H1 (cell line): Measurements from ENCODE around the gene UVSSA. TPM values are rescaled to one million over a fixed set of nuclear protein-coding genes. Genes with fewer than 3 reads are reported as not detected.
A peak's percentile ranks its signal among the peaks of the same experiment; 100 is the strongest.

Source experiments
- CTCF ChIA-PET: fragments of 300-600 bp; sonication (Branson Sonifier 250); formaldehyde crosslinking; loops from one replicate; lab custom pipeline; 2021; ENCODE audit not compliant: partially characterized antibody; lab: Charles Lee
- POLR2A ChIA-PET: fragments of 300-600 bp; sonication (Branson Sonifier 250); formaldehyde crosslinking; loops from one replicate; lab custom pipeline; 2021; ENCODE audit warnings: inconsistent platforms; ENCODE audit not compliant: partially characterized antibody; lab: Charles Lee
- DNase-seq, 2 experiments: peaks; one replicate each; pipeline versions ENCODE4 v3.0.0 to v3.0.0-alpha.2; 2010 to 2022; ENCODE audit warnings: low spot score in 2 of 2, low read depth in 1 of 2, mixed read lengths in 1 of 2
- FAIRE-seq: peaks from 2 replicates; lab custom pipeline; 2011; peaks lifted over from hg19 to GRCh38; lab: Jason Lieb, UNC
- H2AFZ ChIP-seq: 2 replicates; pipeline ENCODE4 v1.8.1; 2012; ENCODE audit warnings: low read length, inconsistent platforms
- H2AK5ac ChIP-seq: 2 replicates; pipeline ENCODE4 v1.6.1; 2013; ENCODE audit warnings: low read depth, low read length
- H2BK120ac ChIP-seq: replicated peaks from 2 replicates; pipeline ENCODE3; 2013; ENCODE audit warnings: low read depth, low read length, inconsistent platforms
- H2BK12ac ChIP-seq: 2 replicates; pipeline ENCODE4 v1.6.1; 2013; ENCODE audit warnings: low read depth, low read length
- H2BK15ac ChIP-seq: 2 replicates; pipeline ENCODE4 v1.6.1; 2013; ENCODE audit warnings: low read length
- H2BK20ac ChIP-seq: 2 replicates; pipeline ENCODE4 v1.6.1; 2013; ENCODE audit warnings: low read length
- H2BK5ac ChIP-seq: 2 replicates; pipeline ENCODE4 v1.6.1; 2013; ENCODE audit warnings: low read depth, low read length
- H3K14ac ChIP-seq: 2 replicates; pipeline ENCODE4 v1.6.1; 2013; ENCODE audit warnings: inconsistent platforms; ENCODE audit not compliant: insufficient read length
- H3K18ac ChIP-seq: 2 replicates; pipeline ENCODE4 v1.6.1; 2013; ENCODE audit warnings: low read length; ENCODE audit errors: extremely low read depth
- H3K23ac ChIP-seq: 2 replicates; pipeline ENCODE4 v1.6.1; 2013; ENCODE audit warnings: inconsistent platforms; ENCODE audit not compliant: insufficient read length
- H3K23me2 ChIP-seq: 2 replicates; pipeline ENCODE4 v1.6.1; 2013; ENCODE audit warnings: low read depth, low read length
- H3K27ac ChIP-seq: 2 replicates; pipeline ENCODE4 v1.6.1; 2011; ENCODE audit warnings: low read depth, low read length, inconsistent platforms
- H3K27me3 ChIP-seq, 4 experiments: replicated peaks in 1 of 4; 1 replicate in 1 of 4; 2 replicates in 3 of 4; pipeline versions ENCODE4 v1.6.1 to v1.8.1; 2011 to 2013; ENCODE audit warnings: low read length in 3 of 4, mild to moderate bottlenecking in 3 of 4, inconsistent platforms in 2 of 4, mixed read lengths in 2 of 4, moderate library complexity in 1 of 4; ENCODE audit not compliant: control insufficient read depth in 3 of 4, insufficient read depth in 3 of 4; ENCODE audit errors: extremely low read depth in 1 of 4
- H3K36me3 ChIP-seq, 4 experiments: 2 replicates each; pipeline versions ENCODE4 v1.6.1 to v1.8.1; 2011 to 2013; ENCODE audit warnings: mild to moderate bottlenecking in 4 of 4, low read length in 3 of 4, moderate library complexity in 2 of 4, control low read depth in 1 of 4, inconsistent platforms in 1 of 4; ENCODE audit not compliant: insufficient read depth in 4 of 4, control insufficient read depth in 2 of 4
- H3K4ac ChIP-seq: replicated peaks from 2 replicates; pipeline ENCODE3; 2013; ENCODE audit warnings: low read length, low read depth, mixed read lengths, inconsistent platforms; ENCODE audit not compliant: insufficient read length
- H3K4me1 ChIP-seq, 4 experiments: replicated peaks in 1 of 4; 1 replicate in 1 of 4; 2 replicates in 3 of 4; pipeline versions ENCODE4 v1.6.1 to v1.8.1; 2011 to 2013; ENCODE audit warnings: low read length in 3 of 4, inconsistent platforms in 2 of 4, mixed read lengths in 1 of 4; ENCODE audit not compliant: insufficient read depth in 4 of 4, control insufficient read depth in 3 of 4
- H3K4me2 ChIP-seq, 2 experiments: 2 replicates each; pipeline versions ENCODE4 v1.6.1 to v1.8.1; 2011 to 2013; ENCODE audit warnings: low read depth in 2 of 2, low read length in 2 of 2, control low read depth in 1 of 2, inconsistent platforms in 1 of 2, mild to moderate bottlenecking in 1 of 2; ENCODE audit not compliant: insufficient read depth in 1 of 2
- H3K4me3 ChIP-seq, 4 experiments: fragments of 200-600, 300-600 bp in 1 of 4; sonication (generic), shearing (Covaris generic), sonication (Bioruptor Twin) in 1 of 4; 2 replicates each; pipeline versions ENCODE4 v1.5.1 to v1.8.1; 2011 to 2016; ENCODE audit warnings: low read length in 4 of 4, low read depth in 3 of 4, control low read depth in 2 of 4, inconsistent platforms in 2 of 4, mild to moderate bottlenecking in 2 of 4, mixed read lengths in 1 of 4, moderate library complexity in 1 of 4; ENCODE audit not compliant: insufficient read depth in 2 of 4; ENCODE audit errors: extremely low read depth in 1 of 4
- H3K56ac ChIP-seq: replicated peaks from 2 replicates; pipeline ENCODE3; 2013; ENCODE audit warnings: low read depth, mild to moderate bottlenecking, mixed read lengths, low read length, inconsistent platforms; ENCODE audit not compliant: insufficient read length
- H3K79me1 ChIP-seq: 2 replicates; pipeline ENCODE4 v1.6.1; 2013; ENCODE audit warnings: low read depth, low read length, control low read depth
- H3K79me2 ChIP-seq, 2 experiments: 2 replicates each; pipeline versions ENCODE4 v1.6.1 to v1.8.1; 2012 to 2013; ENCODE audit warnings: low read length in 2 of 2, mild to moderate bottlenecking in 2 of 2, inconsistent platforms in 1 of 2; ENCODE audit not compliant: insufficient read depth in 2 of 2, control insufficient read depth in 1 of 2
- H3K9ac ChIP-seq, 4 experiments: replicated peaks in 1 of 4; 1 replicate in 1 of 4; 2 replicates in 3 of 4; pipeline versions ENCODE4 v1.6.1 to v1.8.1; 2011 to 2013; ENCODE audit warnings: low read depth in 3 of 4, low read length in 3 of 4, control low read depth in 2 of 4, mild to moderate bottlenecking in 2 of 4, moderate library complexity in 2 of 4, inconsistent platforms in 1 of 4; ENCODE audit errors: extremely low read depth in 1 of 4
- H3K9me3 ChIP-seq, 2 experiments: 2 replicates each; pipeline versions ENCODE4 v1.6.1 to v1.8.1; 2012 to 2013; ENCODE audit warnings: mild to moderate bottlenecking in 2 of 2, moderate library complexity in 2 of 2, control low read depth in 1 of 2, inconsistent platforms in 1 of 2, low read depth in 1 of 2, low read length in 1 of 2, mixed read lengths in 1 of 2; ENCODE audit not compliant: insufficient read depth in 2 of 2
- H4K20me1 ChIP-seq, 2 experiments: replicated peaks in 1 of 2; 2 replicates each; pipeline versions ENCODE3 to v1.8.1; 2011 to 2013; ENCODE audit warnings: inconsistent platforms in 2 of 2, low read length in 2 of 2, mild to moderate bottlenecking in 1 of 2; ENCODE audit not compliant: insufficient read depth in 2 of 2, control insufficient read depth in 1 of 2
- H4K5ac ChIP-seq: 2 replicates; pipeline ENCODE4 v1.6.1; 2013; ENCODE audit warnings: low read length, low read depth, mixed read lengths, inconsistent platforms; ENCODE audit not compliant: insufficient read length
- H4K8ac ChIP-seq: 2 replicates; pipeline ENCODE4 v1.8.0; 2013; ENCODE audit warnings: mild to moderate bottlenecking, moderate library complexity, low read length, inconsistent platforms; ENCODE audit not compliant: insufficient read depth; ENCODE audit errors: extremely low read depth
- H4K91ac ChIP-seq: replicated peaks from 2 replicates; pipeline ENCODE3; 2013; ENCODE audit warnings: low read length, mixed read lengths, inconsistent platforms; ENCODE audit not compliant: insufficient read length
- ATF3 ChIP-seq: IDR thresholded peaks from 2 replicates; pipeline ENCODE4 v1.6.1; 2011; ENCODE audit warnings: low read depth, mild to moderate bottlenecking, low read length; ENCODE audit not compliant: insufficient read depth
- BACH1 ChIP-seq: IDR thresholded peaks from 2 replicates; pipeline ENCODE4 v1.6.1; 2012; ENCODE audit warnings: low read length, improper control_type of control experiment
- CHD2 ChIP-seq: IDR thresholded peaks from 2 replicates; pipeline ENCODE4 v1.6.1; 2012; ENCODE audit warnings: low read length, improper control_type of control experiment
- JUN ChIP-seq: IDR thresholded peaks from 2 replicates; pipeline ENCODE4 v1.6.1; 2011; ENCODE audit warnings: low read depth, mild to moderate bottlenecking, improper control_type of control experiment, low read length
- MAX ChIP-seq: IDR thresholded peaks from 2 replicates; pipeline ENCODE4 v1.6.1; 2012; ENCODE audit warnings: inconsistent platforms
- SIN3A ChIP-seq, 2 experiments: IDR thresholded peaks in 1 of 2; conservative IDR thresholded peaks in 1 of 2; 2 replicates each; pipeline ENCODE4 v1.6.1; 2011 to 2012; ENCODE audit warnings: low read length in 2 of 2, improper control_type of control experiment in 1 of 2, low read depth in 1 of 2, mild to moderate bottlenecking in 1 of 2
- SP4 ChIP-seq: IDR thresholded peaks from 2 replicates; pipeline ENCODE4 v1.6.1; 2012; ENCODE audit warnings: low read length, inconsistent platforms
- SUZ12 ChIP-seq: fragments of 200-600 bp; sonication (generic); IDR thresholded peaks from 2 replicates; pipeline ENCODE4 v1.6.1; 2012; ENCODE audit warnings: mild to moderate bottlenecking, inconsistent platforms, low read length, moderate library complexity, mixed read lengths
- WGBS, 2 experiments: shearing (Covaris generic) in 1 of 2; methylation state at CpG; one replicate each; pipeline versions ENCODE4 v1.1.6 to v1.1.7; 2013 to 2015; ENCODE audit warnings: low lambda C conversion rate in 2 of 2, mixed read lengths in 2 of 2, inconsistent platforms in 1 of 2, low coverage in 1 of 2, missing lambda C conversion rate in 1 of 2; ENCODE audit not compliant: insufficient replicate concordance in 2 of 2, insufficient coverage in 1 of 2, insufficient read length in 1 of 2; ENCODE audit errors: extremely low coverage in 1 of 2, missing lambda C conversion rate in 1 of 2; 5-methylcytosine and 5-hydroxymethylcytosine counted together
- polyA plus RNA-seq, 7 experiments: library from polyadenylated mRNA; depleted of rRNA in 3 of 7; stranded (reverse) in 5 of 7; unstranded in 2 of 7; fragments of >200 nt in 5 of 7; fragments of 200-250 nt in 2 of 7; gene quantifications; 1 replicate in 5 of 7; 2 replicates in 1 of 7; 4 replicates in 1 of 7; pipeline versions ENCODE4 v1.2.1 to v1.2.3, GENCODE V29; 2011 to 2013; ENCODE audit warnings: missing spikeins in 2 of 7, mixed read lengths in 2 of 7
- total RNA-seq: library from RNA; stranded (reverse); fragmentation: NEBNext Ultra II Directional; extraction: Animal tissue kit (Norgen Biotek cat#: 25700); gene quantifications from 2 replicates; pipeline ENCODE4 v1.2.1, GENCODE V29; 2021
- TF ChIP-seq, protein P1 (sequence below), 3 experiments: IDR thresholded peaks; 1 replicate in 2 of 3; 2 replicates in 1 of 3; pipeline versions ENCODE4 v1.5.1 to v1.6.1; 2011; ENCODE audit warnings: low read length in 3 of 3, mild to moderate bottlenecking in 3 of 3, inconsistent platforms in 2 of 3, low read depth in 1 of 3, moderate library complexity in 1 of 3; ENCODE audit not compliant: insufficient read depth in 1 of 3; ENCODE audit errors: control extremely low read depth in 1 of 3

Gene UVSSA
- total and polyA plus RNA-seq, 2 of the 8 experiments (the other 6 are each of a cell fraction or from before 2014, with no cell fraction given): 14.5 to 19.4 TPM

DNA sequence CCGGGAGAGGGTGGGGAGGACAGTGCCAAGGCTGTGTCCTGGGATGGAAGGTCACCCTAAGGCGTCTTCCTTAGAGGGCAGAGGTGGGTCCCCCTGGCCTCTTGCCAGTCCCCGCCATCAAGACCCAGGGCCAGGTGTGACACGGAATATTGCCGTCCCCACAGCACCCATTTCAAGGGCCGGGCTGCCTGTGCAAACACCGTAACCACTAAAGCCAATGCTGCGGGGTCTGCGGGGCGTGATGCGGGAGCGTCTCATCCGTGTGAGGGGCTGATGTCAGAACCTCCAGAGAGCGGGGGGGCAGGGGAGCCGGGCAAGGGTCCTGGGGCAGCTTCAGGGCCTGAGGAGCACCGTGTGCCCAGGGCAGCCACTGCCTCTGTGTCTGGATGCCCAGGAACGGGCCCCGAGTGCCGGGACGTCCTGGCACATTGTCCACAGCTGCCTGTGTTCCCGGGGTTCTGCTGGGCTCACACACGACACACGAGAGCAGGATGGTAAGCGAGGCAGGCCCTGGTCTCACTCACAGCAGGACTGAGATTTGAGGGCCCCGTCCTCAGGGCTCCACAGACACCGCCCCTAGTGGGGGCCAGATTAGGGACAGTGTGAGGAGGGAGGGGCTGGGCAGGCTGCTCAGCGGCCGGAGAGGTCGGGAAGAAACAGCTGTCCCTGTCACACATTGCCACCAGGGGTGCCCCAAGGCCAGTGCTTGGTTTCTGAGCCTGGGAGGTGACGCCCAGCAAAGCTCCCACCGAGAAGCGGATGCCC is 30.0 kb downstream of the UVSSA start:
- H4K5ac ChIP-seq: no peak overlapping the region
- no peak overlapping the region for H3K27ac ChIP-seq
- H2BK5ac ChIP-seq: no peak overlapping the region
- H2BK120ac ChIP-seq: no peak overlapping the region
- H4K20me1 ChIP-seq: peaks cover 0 to 7% of the 10 kb centered on the region in 2 experiments
- H3K4me2 ChIP-seq: no peak overlapping the region
- H2BK12ac ChIP-seq: no peak overlapping the region
- DNase-seq (no peak), FAIRE-seq (no peak)
- H3K79me2 ChIP-seq: no peaks in the 10 kb centered on the region
- H3K14ac ChIP-seq: no peak overlapping the region
- CTCF ChIA-PET: interaction anchor here (0.6 to 3.0 kb wide), 13 partner anchors 11 to 477 kb away, joined by 3 to 15 read pairs (median 5); no protein-coding TSS in a partner anchor
- no peaks in the 10 kb centered on the region for H3K79me1 ChIP-seq
- H3K4ac ChIP-seq: no peak overlapping the region
- no peak overlapping the region for H2BK15ac ChIP-seq
- H2AFZ ChIP-seq: no peak overlapping the region
- H2AK5ac ChIP-seq: no peak overlapping the region
- H4K91ac ChIP-seq: no peak overlapping the region
- no peak overlapping the region for H3K4me3 ChIP-seq
- H3K4me1 ChIP-seq: no peaks in the 10 kb centered on the region; a peak in 1 of 7 replicates
- no peak overlapping the region for H2BK20ac ChIP-seq
- H3K18ac ChIP-seq: no peak overlapping the region
- H3K27me3 ChIP-seq: no peaks in the 10 kb centered on the region
- H4K8ac ChIP-seq: no peak overlapping the region
- no peaks in the 10 kb centered on the region for H3K23me2 ChIP-seq
- H3K9me3 ChIP-seq: no peaks in the 10 kb centered on the region
- H3K9ac ChIP-seq: no peak overlapping the region
- no peak overlapping the region for H3K23ac ChIP-seq
- H3K56ac ChIP-seq: no peak overlapping the region
- 92% methylated on average over 29 of the region's 32 CpGs; no CpG with 5 or more reads in 1 of the 2 experiments for WGBS, 2 experiments
- POLR2A ChIA-PET: interaction anchor here (1.5 to 1.9 kb wide), 2 partner anchors 8 to 11 kb away, joined by 3 to 7 read pairs; no protein-coding TSS in a partner anchor
- H3K36me3 ChIP-seq: peaks cover 0 to 2% (median 0%) of the 10 kb centered on the region in 4 experiments; a peak in 1 of 8 replicates
- TF ChIP-seq SUZ12: no peak
- TF ChIP-seq MAX: no peak
- TF ChIP-seq ATF3: no peak
- TF ChIP-seq JUN: no peak
- TF ChIP-seq, protein P1, sequence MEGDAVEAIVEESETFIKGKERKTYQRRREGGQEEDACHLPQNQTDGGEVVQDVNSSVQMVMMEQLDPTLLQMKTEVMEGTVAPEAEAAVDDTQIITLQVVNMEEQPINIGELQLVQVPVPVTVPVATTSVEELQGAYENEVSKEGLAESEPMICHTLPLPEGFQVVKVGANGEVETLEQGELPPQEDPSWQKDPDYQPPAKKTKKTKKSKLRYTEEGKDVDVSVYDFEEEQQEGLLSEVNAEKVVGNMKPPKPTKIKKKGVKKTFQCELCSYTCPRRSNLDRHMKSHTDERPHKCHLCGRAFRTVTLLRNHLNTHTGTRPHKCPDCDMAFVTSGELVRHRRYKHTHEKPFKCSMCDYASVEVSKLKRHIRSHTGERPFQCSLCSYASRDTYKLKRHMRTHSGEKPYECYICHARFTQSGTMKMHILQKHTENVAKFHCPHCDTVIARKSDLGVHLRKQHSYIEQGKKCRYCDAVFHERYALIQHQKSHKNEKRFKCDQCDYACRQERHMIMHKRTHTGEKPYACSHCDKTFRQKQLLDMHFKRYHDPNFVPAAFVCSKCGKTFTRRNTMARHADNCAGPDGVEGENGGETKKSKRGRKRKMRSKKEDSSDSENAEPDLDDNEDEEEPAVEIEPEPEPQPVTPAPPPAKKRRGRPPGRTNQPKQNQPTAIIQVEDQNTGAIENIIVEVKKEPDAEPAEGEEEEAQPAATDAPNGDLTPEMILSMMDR (IDR thresholded peaks at IDR 0.05; ENCODE audit: control extremely low read depth in 1 of 3, insufficient read depth in 1 of 3, low read depth in 1 of 3, low read length in 3 of 3): peak in 1 of 3 experiments; percentile 31; a peak in 2 of 4 replicates
- no peak for TF ChIP-seq BACH1
- TF ChIP-seq SP4: no peak
- no peak for TF ChIP-seq SIN3A (conservative IDR thresholded peaks at IDR 0.05 in 1 of 2, IDR thresholded peaks at IDR 0.05 in 1 of 2; ENCODE audit: low read depth in 1 of 2, low read length in 2 of 2)
- TF ChIP-seq CHD2: no peak
